NCI-H2081 treated with DMSO at 0.1 percent for 48 hours (cell line): ENCODE data around the gene LCN6.
"Not testable (repeated sequence)": the region's sequence is repeated elsewhere in the genome, so short reads cannot be mapped to it uniquely, and the experiment has no call there.

ENCODE experiments used
- DNase-seq: peaks from one replicate; lab custom pipeline; 2025; lab: John Stamatoyannopoulos, UW

LCN6 gene, protein sequence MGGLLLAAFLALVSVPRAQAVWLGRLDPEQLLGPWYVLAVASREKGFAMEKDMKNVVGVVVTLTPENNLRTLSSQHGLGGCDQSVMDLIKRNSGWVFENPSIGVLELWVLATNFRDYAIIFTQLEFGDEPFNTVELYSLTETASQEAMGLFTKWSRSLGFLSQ

DNA sequence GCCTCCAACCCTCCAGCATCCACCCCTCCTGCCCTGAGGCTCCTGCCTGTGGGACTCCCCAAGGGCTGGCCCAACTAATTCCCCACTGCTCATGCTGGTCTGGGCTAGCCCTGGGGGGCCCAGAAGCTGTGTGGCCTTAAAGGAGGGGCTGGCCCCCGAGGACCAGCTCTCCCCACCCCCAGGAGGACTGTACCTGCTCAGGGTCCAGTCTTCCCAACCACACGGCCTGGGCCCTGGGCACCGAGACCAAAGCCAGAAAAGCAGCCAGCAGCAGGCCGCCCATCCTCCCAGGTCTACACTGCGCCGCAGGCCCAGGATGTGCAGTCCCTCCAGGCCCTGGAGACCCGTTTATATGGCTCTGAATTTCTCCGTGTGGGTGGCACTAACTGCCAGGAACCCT is at the start of gene LCN6:
TSS of gene LCN6 (minus strand) at position 325 of the 400 bp plus-strand sequence. CDS start at position 283, 42 bp downstream.
- DNase-seq = no peak

DNA sequence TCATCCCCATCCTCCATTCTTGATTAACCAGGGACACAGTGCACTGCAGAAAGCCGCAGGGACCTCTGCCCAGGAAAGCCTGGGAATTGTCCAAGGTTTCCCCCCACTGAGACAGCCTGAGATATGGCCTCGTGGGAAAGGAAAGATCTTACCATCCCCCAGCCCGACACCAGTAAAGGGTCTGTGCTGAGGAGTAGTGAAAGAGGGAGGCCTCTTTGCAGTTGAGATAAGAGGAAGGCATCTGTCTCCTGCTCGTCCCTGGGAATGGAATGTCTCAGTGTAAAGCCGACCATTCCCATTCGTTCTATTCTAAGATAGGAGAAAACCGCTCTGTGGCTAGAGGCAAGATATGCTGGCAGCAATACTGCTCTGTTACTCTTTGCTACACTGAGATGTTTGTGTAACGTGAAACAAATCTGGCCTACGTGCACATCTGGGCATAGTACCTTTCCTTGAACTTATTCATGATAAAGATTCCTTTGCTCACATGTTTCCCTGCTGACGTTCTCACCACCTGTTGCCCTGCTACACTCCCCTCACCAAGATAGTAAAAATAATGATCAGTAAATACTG is 48.5 kb upstream of the LCN6 start:
- DNase-seq = not testable (repeated sequence)

DNA sequence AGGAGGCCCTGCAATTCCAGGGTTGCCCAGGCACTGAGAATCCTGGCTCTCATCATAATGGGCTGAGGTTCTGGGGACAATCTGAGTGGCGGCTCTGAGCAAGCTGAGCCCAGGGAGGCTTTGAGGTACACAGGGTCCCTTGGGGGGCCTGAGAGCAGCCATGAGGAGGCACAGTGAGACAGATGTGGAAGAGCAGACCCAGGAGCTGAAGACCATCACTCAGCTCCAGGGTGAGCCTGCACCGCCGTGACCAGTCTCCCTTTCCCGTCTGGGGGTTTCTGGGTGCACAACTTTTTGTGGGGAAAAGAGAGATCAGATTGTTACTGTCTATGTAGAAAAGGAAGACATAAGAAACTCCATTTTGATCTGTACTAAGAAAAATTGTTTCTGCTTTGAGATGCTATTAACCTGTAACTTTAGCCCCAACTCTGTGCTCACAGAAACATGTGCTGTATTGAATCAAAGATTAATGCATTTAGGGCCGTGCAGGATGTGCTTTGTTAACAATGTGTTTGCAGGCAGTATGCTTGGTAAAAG is 48.0 kb upstream of the LCN6 start, which contains the start of gene CCDC183:
TSS of gene CCDC183 (plus strand) at position 101 of the 537 bp plus-strand sequence. CDS start at position 161, 60 bp downstream.
- DNase-seq = no peak

DNA sequence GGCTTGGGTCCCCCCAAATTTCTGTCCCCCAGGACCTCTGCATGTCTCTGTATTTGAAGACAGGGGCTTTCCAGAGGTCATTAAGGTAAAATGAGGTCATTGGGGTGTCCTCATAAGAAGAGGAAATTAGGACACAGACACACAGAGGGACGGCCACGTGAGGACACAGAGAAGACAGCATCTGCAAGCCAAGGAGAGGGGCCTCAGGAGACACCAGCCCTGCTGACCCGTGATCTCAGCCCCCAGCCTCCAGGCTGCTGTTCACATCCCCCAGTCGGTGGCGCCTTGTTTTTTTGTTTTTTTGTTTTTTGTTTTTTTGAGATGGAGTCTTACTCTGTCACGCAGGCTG is 46.6 kb upstream of the LCN6 start:
- DNase-seq = no peak

DNA sequence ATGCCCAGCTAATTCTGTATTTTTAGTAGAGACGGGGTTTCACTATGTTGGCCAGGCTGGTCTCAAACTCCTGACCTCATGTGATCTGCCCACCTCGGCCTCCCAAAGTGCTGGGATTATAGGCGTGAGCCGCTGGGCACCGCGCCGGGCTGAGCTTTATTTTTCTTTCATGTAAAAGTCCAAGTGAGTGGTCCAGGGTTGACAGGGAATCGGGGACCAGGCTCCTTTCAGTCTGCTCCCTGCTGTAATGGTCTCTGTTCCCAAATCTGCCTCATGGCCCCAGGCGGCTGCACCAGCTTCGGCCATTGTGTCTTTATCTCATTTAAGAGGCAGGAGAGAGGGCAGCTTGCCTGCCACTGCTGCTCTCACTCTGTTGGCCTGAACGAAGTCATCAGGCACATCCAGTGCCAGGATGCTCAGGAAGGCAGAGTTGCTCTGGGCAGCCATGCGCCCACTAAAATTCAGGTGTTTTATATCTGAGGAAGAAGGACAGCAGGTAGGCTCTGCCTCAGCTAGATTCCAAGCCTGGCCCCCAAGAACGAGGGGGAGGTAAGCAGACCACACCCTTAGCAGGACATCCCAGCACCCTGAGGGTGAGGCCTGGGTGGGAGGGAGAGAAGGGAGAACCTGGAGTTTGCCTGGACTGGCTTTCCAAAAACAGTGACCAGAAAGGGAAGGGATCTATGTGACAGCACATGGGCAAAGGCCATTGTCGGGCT is 46.1 kb upstream of the LCN6 start:
- no peak for DNase-seq

DNA sequence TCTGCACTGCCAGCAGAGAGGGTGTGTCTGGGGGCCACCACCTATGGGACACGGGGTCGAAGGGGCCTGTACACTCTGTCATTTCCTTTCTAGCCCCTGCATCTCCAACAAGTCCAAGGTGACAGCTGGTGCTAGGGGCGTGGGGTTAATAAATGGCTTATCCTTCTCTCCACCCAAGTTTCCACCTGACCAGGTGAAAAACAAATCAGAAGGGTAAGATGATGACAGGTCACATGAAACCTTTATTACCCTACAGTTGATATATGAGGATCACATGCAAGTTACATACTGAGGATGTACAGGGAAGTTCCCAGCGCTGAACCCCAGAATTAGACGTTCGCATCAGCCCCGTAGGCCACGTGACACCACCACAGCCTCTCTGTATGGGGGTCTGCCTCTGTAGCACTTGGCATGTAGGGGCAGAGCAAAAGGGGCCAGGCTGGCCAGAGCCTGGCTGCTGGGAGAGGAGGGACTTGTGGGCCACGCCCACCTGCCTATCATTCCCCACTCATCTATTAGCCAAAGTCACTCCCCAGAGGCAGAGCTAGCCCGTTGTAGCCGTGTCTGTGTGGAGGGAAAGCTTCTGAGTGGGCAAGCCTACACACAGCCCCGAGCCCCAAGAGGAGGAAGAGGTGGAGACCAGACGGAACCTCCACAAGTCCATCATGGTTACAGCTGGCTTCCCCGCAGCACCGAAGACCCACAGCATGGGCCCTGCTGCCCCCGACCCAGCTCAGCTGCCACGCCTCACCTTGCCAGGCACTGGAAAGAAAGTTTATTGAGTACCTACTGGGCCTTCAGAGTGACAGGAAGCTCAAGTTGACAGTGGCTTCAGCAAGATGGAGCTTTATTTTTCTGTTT is 45.0 kb upstream of the LCN6 start:
- no peak for DNase-seq

DNA sequence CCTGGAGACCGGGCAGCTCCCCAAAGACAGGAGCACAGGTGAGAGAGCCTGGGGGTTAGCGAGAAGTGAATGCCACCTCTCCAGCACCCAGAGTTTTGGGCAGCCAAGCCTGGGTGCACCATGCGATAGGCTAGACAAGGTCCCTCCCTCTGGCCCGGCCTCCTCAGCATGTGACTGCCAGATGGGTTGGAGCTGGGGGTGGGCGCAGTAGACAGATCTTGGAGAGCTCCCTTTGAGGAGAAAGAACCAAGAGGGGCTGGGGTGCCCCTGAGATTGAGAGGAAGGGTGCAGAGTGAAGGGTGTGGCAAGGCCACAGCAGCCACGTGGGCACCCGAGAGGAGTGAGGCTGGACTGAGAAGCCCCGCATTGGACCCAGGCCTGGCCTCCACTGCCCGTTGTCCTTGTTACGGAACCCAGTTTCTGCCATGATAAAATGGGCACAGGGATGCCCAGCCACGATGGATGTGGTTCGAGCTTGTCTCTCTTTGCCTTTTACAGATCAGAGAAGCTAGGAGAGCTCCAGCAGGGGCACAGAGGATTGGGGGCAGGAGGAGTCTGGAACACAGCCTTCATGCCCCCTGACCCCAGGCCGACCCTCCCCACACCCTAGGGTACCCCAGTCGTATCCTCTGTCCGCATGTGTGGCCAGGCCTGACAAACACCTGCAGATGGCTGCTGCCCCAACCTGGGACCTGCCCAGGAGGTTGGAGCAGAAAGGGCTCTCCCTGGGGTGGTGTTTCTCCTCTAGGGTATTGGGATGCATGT is 44.2 kb upstream of the LCN6 start:
- no peak for DNase-seq

DNA sequence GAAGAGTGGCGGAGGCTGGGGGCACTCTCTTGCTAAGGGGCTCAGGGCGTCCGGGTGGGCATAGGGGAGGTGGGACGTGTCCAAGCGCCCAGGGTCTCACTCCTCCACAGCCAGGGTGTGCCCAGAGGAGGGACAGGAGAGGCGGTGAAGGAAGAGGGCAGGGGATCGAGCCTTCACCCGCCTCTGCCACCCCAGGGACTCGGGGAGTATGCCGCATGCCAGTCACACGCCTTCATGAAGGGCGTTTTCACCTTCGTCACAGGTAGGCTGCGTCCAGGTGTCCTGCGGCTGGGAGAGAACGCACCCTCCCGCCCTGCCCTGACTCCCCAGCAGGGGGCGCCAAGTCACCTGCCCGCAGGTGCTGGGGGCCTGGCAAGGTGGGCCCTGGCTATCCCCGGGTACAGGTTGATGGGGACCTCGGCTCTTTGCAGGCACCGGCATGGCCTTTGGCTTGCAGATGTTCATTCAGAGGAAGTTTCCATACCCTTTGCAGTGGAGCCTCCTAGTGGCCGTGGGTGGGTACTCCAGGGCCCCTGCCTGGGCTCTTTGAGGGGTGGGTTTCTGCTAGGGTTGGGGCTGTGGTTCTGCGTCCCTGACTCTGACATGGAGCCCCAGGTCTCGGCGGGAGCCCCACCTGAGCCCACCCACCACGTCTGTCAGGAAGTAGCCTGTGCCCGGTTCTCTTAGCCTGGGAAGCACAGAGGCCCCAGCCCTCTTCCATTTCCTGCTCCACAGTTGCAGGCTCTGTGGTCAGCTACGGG is 43.4 kb upstream of the LCN6 start:
- no peak for DNase-seq

DNA sequence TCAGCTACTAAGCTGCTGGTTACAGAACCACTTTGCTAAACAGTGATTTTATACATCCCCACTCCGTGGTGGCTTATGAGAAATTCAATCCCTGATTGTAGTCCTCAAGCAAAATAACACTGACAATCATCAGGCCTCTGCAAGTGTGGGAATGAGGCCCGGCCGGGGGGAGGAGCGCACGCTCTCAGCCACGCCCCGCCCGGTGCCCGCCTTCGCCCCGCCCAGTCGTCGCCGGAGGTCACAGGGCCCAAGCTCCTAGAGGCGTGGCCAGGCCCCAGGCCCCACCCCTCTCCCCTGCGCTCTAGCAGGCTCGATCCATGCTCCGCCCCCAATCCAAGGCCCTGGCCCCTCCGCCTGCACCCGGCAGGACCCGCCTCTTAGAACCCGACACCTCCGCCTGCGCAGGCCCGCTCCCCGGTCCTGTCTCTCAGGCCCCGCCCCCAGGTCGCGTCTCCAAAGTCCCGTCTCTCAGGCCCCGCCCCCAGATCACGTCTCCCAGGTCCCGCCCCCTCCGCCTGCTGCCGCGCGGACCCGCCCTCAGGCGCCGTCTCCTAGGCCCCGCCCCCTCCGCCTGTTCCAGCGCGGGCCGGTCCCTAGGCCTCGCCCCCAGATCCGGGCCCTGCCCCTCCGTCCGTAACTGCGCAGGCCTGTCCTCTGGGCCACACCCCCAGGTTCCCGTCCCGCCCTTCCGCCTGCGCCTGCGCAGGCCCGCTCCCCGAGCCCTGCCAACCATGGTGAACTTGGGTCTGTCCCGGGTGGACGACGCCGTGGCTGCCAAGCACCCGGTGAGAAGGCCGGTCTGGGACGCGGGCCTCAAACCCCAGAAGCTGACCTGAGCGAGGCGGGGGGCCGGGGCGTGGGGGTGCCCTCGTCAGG is 42.6 kb upstream of the LCN6 start, which contains the start of gene TMEM141:
TSS of gene TMEM141 (plus strand) at position 705 of the 876 bp plus-strand sequence. CDS start at position 732, 27 bp downstream.
- DNase-seq = peak; percentile 89

DNA sequence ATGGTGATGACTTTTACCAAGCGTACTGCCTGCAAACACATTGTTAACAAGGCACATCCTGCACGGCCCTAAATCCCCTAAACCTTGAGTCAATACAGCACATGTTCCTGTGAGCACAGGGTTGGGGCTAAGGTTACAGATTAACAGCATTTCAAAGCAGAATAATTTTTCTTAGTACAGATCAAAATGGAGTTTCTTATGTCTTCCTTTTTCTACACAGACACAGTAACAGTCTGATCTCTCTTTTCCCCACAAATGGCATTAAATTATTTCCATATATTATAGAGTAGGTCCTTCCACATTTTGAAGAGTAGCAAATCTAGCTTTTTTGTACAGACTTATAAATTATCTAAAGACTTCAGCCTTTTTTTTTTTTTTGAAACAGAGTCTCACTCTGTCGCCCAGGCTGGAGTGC is 41.2 kb upstream of the LCN6 start:
- no peak for DNase-seq

DNA sequence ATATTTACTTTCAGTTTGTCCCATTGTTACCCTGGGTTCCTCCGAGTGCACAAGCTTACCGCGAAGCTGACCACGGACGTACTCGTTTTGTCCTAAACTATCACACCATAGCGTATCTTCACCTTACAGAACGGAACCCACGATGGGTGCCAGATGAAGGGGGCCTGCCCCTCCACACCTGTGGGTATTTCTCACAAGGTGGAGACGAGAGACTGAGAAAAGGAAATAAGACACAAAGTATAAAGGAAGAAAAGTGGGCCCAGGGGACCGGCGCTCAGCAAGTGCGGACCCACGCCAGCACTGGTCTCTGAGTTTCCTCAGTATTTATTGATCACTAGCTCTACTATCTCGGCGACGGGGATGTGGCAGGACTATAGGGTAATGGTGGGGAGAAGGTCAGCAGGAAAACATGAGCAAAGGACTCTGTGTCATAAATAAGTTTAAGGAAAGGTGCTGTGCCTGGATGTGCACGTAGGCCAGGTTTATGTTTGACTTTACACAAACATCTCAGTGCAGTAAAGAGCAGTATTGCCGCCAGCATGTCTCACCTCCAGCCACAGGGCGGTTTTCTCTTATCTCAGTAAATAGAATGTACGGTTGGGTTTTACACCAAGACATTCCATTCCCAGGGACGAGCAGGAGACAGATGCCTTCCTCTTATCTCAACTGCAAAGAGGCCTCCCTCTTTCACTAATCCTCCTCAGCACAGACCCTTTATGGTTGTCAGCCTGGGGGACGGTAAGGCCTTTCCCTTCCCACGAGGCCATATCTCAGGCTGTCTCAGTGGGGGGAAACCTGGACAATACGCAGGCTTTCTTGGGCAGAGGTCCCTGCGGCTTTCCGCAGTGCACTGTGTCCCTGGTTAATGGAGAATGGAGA is 40.6 kb upstream of the LCN6 start:
- not testable (repeated sequence) for DNase-seq

DNA sequence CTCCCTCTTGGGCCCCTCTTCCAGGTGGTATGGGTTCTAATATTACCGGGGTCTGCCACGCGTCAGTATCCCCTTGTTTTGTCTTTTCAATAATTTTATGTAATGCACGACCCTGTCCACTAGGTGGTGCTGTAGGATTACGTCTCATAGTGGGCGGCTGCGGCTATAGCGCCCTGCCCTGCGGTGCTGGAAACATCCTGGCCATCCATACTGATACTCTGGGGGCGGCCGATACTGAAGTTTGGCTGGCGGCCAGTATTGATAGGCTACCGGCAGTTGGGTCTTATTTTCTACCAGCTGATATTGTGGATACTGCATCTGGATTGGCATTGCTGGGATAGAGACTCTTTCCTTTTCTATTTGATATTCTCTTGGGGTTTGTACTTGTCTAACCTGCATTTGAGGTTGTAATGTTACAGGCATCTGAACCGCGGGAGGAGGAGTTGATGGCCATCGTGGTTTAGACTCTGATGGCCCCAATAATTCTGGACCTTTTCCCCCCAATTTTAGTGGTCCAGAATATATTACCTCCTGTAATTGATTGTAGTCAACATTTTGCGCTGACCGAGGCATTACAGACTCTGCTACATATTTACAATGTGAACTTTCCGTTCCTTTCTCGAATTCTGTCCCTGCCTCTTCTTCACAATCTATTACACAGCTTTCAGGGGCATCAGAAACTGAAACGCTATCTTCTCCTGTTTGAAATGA is 39.5 kb upstream of the LCN6 start:
- no peak for DNase-seq

DNA sequence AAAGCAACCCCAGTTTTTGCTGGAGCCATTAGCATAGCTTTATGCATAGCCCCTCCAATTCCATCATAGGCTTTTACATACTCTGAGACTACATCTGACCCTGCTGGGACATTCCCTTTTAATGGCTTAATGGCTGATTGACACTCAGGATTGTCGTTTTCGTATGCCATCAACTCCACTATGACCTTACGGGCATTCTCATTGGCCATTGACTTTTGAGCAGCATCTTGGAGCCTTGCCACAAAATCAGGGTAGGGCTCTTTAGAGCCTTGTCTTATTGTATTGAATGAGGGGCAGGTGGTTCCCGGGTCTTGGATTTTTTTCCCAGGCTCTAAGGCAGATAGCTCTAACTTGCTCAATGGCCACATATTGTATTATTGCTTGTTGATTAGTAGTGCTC is 38.7 kb upstream of the LCN6 start:
- DNase-seq = not testable (repeated sequence)

DNA sequence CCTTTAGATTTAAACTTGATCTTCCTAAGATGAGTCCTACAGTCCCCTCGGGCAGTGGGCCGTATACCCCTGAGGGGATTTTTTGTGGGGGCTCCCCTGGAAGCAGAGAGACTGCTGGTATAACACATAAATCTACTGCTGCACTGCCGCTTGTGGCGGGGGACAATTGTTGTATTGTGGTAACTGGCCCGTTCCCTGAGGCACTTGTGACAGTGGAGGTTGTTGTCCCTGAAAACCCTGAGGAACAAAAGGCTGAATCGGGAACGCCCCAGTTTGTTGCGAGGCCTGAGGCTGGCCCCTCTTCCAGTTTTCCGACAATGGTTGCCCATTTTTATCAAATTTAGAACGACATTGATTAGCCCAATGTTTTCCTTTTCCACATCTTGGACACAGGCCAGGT is 38.1 kb upstream of the LCN6 start:
- no peak for DNase-seq

DNA sequence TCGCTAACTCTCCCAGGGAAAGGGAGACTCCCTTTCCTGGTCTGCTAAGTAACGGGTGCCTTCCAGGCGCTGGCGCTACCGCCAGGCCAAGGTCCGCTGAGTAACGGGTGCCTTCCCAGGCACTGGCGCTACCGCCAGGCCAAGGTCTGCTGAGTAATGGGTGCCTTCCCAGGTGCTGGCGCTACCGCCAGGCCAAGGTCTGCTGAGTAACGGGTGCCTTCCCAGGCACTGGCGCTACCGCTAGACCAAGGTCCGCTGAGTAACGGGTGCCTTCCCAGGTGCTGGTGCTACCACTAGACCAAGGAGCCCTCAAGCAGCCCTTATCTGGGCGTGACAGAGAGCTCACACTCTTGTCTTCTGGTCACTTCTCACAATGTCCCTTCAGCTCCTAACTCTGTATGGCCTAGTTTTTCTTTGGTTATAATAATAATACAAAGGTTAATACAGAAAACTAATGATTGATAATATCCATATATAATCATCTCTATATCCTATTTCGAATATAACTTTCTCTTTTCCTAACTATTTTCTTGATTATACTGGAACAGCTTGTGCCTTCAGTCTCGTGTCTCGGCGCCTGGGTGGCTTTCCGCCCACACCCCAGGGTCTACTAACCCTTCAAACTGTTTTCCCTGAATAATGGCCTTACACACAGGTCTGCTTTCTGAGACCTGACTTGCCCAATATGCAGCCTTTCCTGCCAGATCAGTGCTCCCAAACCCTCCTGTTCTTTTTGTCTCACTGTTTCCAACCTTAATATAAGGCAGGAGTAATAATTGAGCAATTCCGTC is 37.4 kb upstream of the LCN6 start:
- not testable (repeated sequence) for DNase-seq

DNA sequence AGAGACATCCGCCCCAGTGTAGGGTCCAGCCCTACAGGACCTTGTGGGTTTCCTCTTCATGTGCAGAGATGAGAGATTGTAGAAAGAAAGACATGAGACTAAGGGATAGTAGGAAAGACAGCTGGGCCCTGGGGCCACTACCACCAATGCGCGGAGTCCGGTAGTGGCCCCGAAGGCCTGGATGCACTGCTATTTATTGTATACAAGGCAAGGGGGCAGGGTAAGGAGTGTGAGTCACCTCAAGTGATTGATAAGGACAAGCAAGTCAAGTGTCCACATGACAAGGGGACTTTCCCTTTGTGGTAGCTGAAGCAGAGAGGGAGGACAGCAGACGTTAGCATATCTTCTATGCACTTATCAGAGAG is 36.7 kb upstream of the LCN6 start:
- DNase-seq = no peak
